Osteoblast (primary cell): ENCODE results near the gene SLC36A3. TPM values are rescaled to one million over a fixed set of nuclear protein-coding genes. Genes with fewer than 3 reads are reported as not detected.

Source experiments
- DNase-seq: peaks from one replicate; pipeline ENCODE4 v3.0.0; 2011; ENCODE audit warnings: low spot score, mixed read lengths; ENCODE audit not compliant: insufficient read length; ENCODE audit errors: missing footprints
- H2AFZ ChIP-seq: 2 replicates; pipeline ENCODE4 v1.6.0; 2011; ENCODE audit warnings: mild to moderate bottlenecking, low read length
- H3K27ac ChIP-seq: 2 replicates; pipeline ENCODE4 v1.5.1; 2011; ENCODE audit warnings: mild to moderate bottlenecking, low read depth, low read length, moderate library complexity
- H3K27me3 ChIP-seq: 2 replicates; pipeline ENCODE4 v1.6.0; 2012; ENCODE audit warnings: mild to moderate bottlenecking, control low read depth, inconsistent platforms, low read length, moderate library complexity; ENCODE audit not compliant: insufficient read depth
- H3K36me3 ChIP-seq: 2 replicates; pipeline ENCODE4 v1.5.1; 2011; ENCODE audit warnings: mild to moderate bottlenecking, low read length, control low read depth, moderate library complexity; ENCODE audit not compliant: insufficient read depth
- H3K4me1 ChIP-seq: 2 replicates; pipeline ENCODE4 v1.5.1; 2011; ENCODE audit warnings: mild to moderate bottlenecking, low read length, control low read depth, moderate library complexity; ENCODE audit not compliant: insufficient read depth
- H3K4me2 ChIP-seq: 2 replicates; pipeline ENCODE4 v1.6.0; 2011; ENCODE audit warnings: mild to moderate bottlenecking, low read length; ENCODE audit not compliant: insufficient read depth
- H3K4me3 ChIP-seq: fragments of 200-600 bp; sonication (generic); 3 replicates; pipeline ENCODE4 v1.5.1; 2012; ENCODE audit warnings: mild to moderate bottlenecking, low read length, inconsistent platforms; ENCODE audit not compliant: insufficient read depth
- H3K79me2 ChIP-seq: 2 replicates; pipeline ENCODE4 v1.6.0; 2012; ENCODE audit warnings: mild to moderate bottlenecking, low read length, control low read depth, inconsistent platforms; ENCODE audit not compliant: insufficient read depth
- H3K9me3 ChIP-seq: 2 replicates; pipeline ENCODE4 v1.5.1; 2011; ENCODE audit warnings: low read depth, low read length, control low read depth
- H4K20me1 ChIP-seq: 2 replicates; pipeline ENCODE4 v1.6.0; 2012; ENCODE audit warnings: mild to moderate bottlenecking, low read length, control low read depth; ENCODE audit not compliant: insufficient read depth
- total RNA-seq: library from RNA; depleted of rRNA; stranded (reverse); fragments of >200 nt; gene quantifications from 2 replicates; pipeline ENCODE4 v1.2.3, GENCODE V29; 2012
- TF ChIP-seq, protein P1 (sequence below): IDR thresholded peaks from 2 replicates; pipeline ENCODE4 v1.5.1; 2011; ENCODE audit warnings: mild to moderate bottlenecking, low read depth, low read length, moderate library complexity; ENCODE audit errors: extremely low read depth

The SLC36A3 gene
- total RNA-seq, 1 donor, result not detected

DNA sequence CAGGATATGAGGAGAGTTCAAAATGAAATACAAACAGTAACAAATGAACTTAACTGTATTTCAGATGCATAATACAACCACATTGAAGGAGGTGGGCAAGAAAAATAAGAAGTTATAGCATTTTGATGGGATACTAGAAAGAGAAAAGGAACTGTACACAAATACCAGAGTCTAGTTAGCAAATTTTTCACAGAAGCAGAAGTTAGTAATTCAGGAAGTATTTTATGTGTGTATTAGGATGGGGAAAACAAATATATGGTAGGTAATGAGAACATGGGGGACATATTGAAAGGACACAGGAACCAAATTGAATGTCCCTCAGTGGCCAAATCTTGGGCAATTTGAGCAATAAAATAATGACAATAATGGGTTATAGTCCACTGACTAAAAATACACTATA lies 32.2 kb downstream of the SLC36A3 start:
- Histone ChIP-seq H3K9me3 (no peaks in the 10 kb centered on the region), H4K20me1 (no peaks in the 10 kb centered on the region), H3K79me2 (no peaks in the 10 kb centered on the region), H3K4me1 (no peaks in the 10 kb centered on the region), H3K27me3 (no peaks in the 10 kb centered on the region), H2AFZ (no peak overlapping the region), H3K4me2 (no peak overlapping the region), H3K36me3 (peaks cover 10% of the 10 kb centered on the region), H3K4me3 (no peak overlapping the region), H3K27ac (no peak overlapping the region)
- no peak for DNase-seq
- TF ChIP-seq, protein P1, sequence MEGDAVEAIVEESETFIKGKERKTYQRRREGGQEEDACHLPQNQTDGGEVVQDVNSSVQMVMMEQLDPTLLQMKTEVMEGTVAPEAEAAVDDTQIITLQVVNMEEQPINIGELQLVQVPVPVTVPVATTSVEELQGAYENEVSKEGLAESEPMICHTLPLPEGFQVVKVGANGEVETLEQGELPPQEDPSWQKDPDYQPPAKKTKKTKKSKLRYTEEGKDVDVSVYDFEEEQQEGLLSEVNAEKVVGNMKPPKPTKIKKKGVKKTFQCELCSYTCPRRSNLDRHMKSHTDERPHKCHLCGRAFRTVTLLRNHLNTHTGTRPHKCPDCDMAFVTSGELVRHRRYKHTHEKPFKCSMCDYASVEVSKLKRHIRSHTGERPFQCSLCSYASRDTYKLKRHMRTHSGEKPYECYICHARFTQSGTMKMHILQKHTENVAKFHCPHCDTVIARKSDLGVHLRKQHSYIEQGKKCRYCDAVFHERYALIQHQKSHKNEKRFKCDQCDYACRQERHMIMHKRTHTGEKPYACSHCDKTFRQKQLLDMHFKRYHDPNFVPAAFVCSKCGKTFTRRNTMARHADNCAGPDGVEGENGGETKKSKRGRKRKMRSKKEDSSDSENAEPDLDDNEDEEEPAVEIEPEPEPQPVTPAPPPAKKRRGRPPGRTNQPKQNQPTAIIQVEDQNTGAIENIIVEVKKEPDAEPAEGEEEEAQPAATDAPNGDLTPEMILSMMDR, result no peak

DNA sequence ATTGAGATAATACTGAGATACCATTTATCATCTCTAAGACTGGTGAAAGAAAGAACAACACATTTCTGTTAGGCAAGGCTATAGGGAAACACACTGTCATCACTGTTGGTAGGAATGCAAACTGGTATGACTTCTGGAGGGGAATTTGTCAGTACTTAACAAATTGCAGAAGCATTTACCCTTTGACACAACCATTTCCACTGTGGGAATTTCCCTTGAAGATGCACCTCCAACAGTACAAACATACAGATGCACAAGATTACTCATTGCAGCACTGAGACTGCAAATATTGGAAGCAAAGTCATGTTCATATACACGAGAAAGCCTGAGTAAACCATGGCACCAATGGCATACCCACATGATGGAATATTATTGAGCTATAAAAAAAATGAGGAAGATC lies 33.0 kb downstream of the SLC36A3 start:
- Histone ChIP-seq H3K4me2 (no peak overlapping the region), H3K4me3 (no peak overlapping the region), H4K20me1 (no peaks in the 10 kb centered on the region), H3K4me1 (no peaks in the 10 kb centered on the region), H3K36me3 (peaks cover 10% of the 10 kb centered on the region), H3K9me3 (no peaks in the 10 kb centered on the region), H2AFZ (no peak overlapping the region), H3K27ac (no peak overlapping the region), H3K27me3 (no peaks in the 10 kb centered on the region), H3K79me2 (no peaks in the 10 kb centered on the region)
- no peak for DNase-seq
- TF ChIP-seq, protein P1, result no peak

DNA sequence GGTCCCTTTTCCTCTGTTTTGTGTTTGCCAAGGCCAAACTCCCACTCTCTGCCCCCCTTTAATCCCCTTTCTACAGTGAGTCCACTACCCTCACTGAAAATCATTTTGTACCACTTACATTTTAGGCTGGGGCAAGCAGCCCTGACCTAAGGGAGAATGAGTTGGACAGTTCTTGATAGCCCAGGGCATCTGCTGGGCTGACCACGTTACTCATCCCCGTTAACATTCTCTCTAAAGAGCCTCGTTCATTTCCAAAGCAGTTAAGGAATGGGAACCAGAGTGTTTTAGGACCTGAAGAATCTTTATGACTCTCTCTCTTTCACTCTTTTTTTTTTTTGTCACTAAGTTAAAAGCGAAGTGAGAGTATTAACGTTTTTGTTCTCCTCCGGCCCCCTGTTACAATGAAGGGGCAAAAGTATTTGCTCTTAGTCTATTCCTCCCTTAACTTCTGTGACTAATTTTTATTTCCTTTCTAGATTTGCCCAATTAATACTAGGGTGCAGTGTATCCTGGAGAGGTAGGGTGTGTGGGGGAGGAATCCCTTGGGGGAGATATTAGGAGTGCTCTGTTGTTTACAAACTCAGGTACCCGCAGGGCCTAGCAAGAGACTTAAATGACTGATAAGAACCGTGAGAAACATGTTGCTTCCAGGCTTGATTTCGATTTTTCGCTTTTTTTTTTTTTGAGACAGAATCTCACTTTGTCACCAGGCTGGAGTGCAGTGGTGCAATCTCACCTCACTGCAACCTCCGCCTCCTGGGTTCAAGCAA lies 35.9 kb downstream of the SLC36A3 start:
- peaks cover 10% of the 10 kb centered on the region for H3K36me3 ChIP-seq
- no peaks in the 10 kb centered on the region for H3K9me3 ChIP-seq
- no peak overlapping the region for H3K4me3 ChIP-seq
- no peak overlapping the region for H3K4me2 ChIP-seq
- TF ChIP-seq, protein P1, result no peak
- no peak overlapping the region for H3K27ac ChIP-seq
- DNase-seq, result peak; percentile 27
- no peaks in the 10 kb centered on the region for H4K20me1 ChIP-seq
- H3K4me1 ChIP-seq, result peaks cover 9% of the 10 kb centered on the region
- no peaks in the 10 kb centered on the region for H3K27me3 ChIP-seq
- no peak overlapping the region for H2AFZ ChIP-seq
- H3K79me2 ChIP-seq, result no peaks in the 10 kb centered on the region

DNA sequence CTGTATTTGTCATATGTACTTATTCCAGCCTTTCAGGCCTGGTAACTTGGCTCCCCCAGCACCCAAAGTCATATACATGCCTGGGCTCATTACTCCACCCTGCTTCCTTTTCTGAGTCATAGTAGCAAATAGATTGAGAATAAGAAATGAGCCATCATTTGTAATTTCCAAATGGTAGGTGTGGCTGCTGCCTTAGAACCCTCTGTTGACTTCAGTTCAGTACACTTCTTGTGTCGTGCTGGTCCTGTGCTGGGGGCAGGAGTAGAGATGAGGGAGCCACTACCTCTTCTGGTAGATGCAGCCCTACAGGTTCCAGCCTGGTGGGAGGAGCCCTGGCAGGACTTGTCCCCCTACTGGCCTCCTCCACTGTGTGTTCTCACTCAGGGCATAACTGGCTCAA lies 39.5 kb downstream of the SLC36A3 start:
- peak overlapping the region; percentile 68 for H2AFZ ChIP-seq
- no peak overlapping the region for H3K4me2 ChIP-seq
- no peaks in the 10 kb centered on the region for H4K20me1 ChIP-seq
- peaks cover 10% of the 10 kb centered on the region for H3K36me3 ChIP-seq
- TF ChIP-seq, protein P1, result no peak
- peaks cover 2% of the 10 kb centered on the region for H3K79me2 ChIP-seq
- DNase-seq, result peak; percentile 75
- peaks cover 9% of the 10 kb centered on the region for H3K4me1 ChIP-seq
- H3K4me3 ChIP-seq, result no peak overlapping the region
- H3K27me3 ChIP-seq, result no peaks in the 10 kb centered on the region
- H3K9me3 ChIP-seq, result no peaks in the 10 kb centered on the region
- H3K27ac ChIP-seq, result peak overlapping the region; percentile 25
